KMS-11 (cell line): Measurements from ENCODE around the gene NOL6.

Experiments
- H2AFZ ChIP-seq: fragments of 200-600 bp; sonication (generic); 2 replicates; pipeline ENCODE4 v1.6.1; 2016; ENCODE audit warnings: antibody characterized with exemption, mixed run types, low read depth
- H3K27ac ChIP-seq: fragments of 200-600 bp; sonication (generic); 2 replicates; pipeline ENCODE4 v1.6.1; 2016; ENCODE audit warnings: mild to moderate bottlenecking, mixed run types
- H3K27me3 ChIP-seq: fragments of 200-600 bp; sonication (generic); 2 replicates; pipeline ENCODE4 v1.6.1; 2017; ENCODE audit warnings: mild to moderate bottlenecking, low read depth, mixed run types, moderate library complexity; ENCODE audit not compliant: insufficient read depth
- H3K36me3 ChIP-seq: fragments of 200-600 bp; sonication (generic); 2 replicates; pipeline ENCODE4 v1.6.1; 2017; ENCODE audit warnings: mild to moderate bottlenecking, mixed run types; ENCODE audit not compliant: insufficient read depth
- H3K4me1 ChIP-seq: fragments of 200-600 bp; sonication (generic); 2 replicates; pipeline ENCODE4 v1.6.1; 2016; ENCODE audit warnings: mild to moderate bottlenecking, low read depth, mixed run types; ENCODE audit not compliant: poor library complexity, severe bottlenecking
- H3K4me2 ChIP-seq: fragments of 200-600 bp; sonication (generic); 2 replicates; pipeline ENCODE4 v1.7.0; 2016; ENCODE audit warnings: mild to moderate bottlenecking, mixed run types
- H3K4me3 ChIP-seq: fragments of 200-600 bp; sonication (generic); IDR thresholded peaks from 2 replicates; pipeline ENCODE4 v1.6.1; 2017; ENCODE audit warnings: low read depth, low read length, mixed read lengths; ENCODE audit not compliant: insufficient read depth
- H3K79me2 ChIP-seq: fragments of 200-600 bp; sonication (generic); 2 replicates; pipeline ENCODE4 v1.6.1; 2016; ENCODE audit warnings: low read depth, mixed run types; ENCODE audit not compliant: insufficient read depth
- H3K9ac ChIP-seq: fragments of 200-600 bp; sonication (generic); 2 replicates; pipeline ENCODE4 v1.6.1; 2016; ENCODE audit warnings: mild to moderate bottlenecking, mixed run types
- H4K20me1 ChIP-seq: fragments of 200-600 bp; sonication (generic); 2 replicates; pipeline ENCODE4 v1.6.1; 2016; ENCODE audit warnings: mild to moderate bottlenecking, mixed run types; ENCODE audit not compliant: insufficient read depth
- CTCF ChIP-seq: fragments of 200-600 bp; sonication (generic); conservative IDR thresholded peaks from 2 replicates; pipeline ENCODE4 v1.6.1; 2017; ENCODE audit warnings: low read depth, mild to moderate bottlenecking, antibody characterized with exemption, low read length, moderate library complexity, mixed read lengths

The NOL6 gene

GRCh38 chr9:33437898-33438297, 35.8 kb downstream of the NOL6 start:
- no peak for TF ChIP-seq CTCF
- no peaks in the 10 kb centered on the region for H3K79me2 ChIP-seq
- H4K20me1 ChIP-seq = no peaks in the 10 kb centered on the region
- H3K36me3 ChIP-seq = no peaks in the 10 kb centered on the region
- no peak overlapping the region for H3K4me2 ChIP-seq
- H3K27ac ChIP-seq = no peak overlapping the region
- no peak overlapping the region for H2AFZ ChIP-seq
- no peak overlapping the region for H3K4me3 ChIP-seq
- no peaks in the 10 kb centered on the region for H3K4me1 ChIP-seq
- no peaks in the 10 kb centered on the region for H3K27me3 ChIP-seq
- no peak overlapping the region for H3K9ac ChIP-seq

- Histone ChIP-seq H2AFZ (no peak overlapping the region), H3K79me2 (no peaks in the 10 kb centered on the region), H3K4me2 (no peak overlapping the region), H3K27me3 (no peaks in the 10 kb centered on the region), H3K4me3 (no peak overlapping the region), H3K4me1 (no peaks in the 10 kb centered on the region), H3K27ac (no peak overlapping the region), H3K9ac (no peak overlapping the region), H4K20me1 (no peaks in the 10 kb centered on the region), H3K36me3 (no peaks in the 10 kb centered on the region)
- TF ChIP-seq CTCF = no peak
Observed at GRCh38 chr9:33437205-33437604, 36.5 kb downstream of the NOL6 start.

- H3K4me1 ChIP-seq = no peaks in the 10 kb centered on the region
- H3K9ac ChIP-seq = no peak overlapping the region
- H4K20me1 ChIP-seq = no peaks in the 10 kb centered on the region
- H3K36me3 ChIP-seq = no peaks in the 10 kb centered on the region
- H3K4me2 ChIP-seq = no peak overlapping the region
- TF ChIP-seq CTCF = no peak
- H3K27ac ChIP-seq = no peak overlapping the region
- H3K27me3 ChIP-seq = no peaks in the 10 kb centered on the region
- H2AFZ ChIP-seq = no peak overlapping the region
- no peaks in the 10 kb centered on the region for H3K79me2 ChIP-seq
- no peak overlapping the region for H3K4me3 ChIP-seq
Observed at GRCh38 chr9:33436445-33436844, 37.3 kb downstream of the NOL6 start.

GRCh38 chr9:33435821-33436277, 37.9 kb downstream of the NOL6 start:
- no peak overlapping the region for H3K4me2 ChIP-seq
- no peaks in the 10 kb centered on the region for H3K36me3 ChIP-seq
- H3K4me1 ChIP-seq = no peaks in the 10 kb centered on the region
- no peak overlapping the region for H3K4me3 ChIP-seq
- H3K27me3 ChIP-seq = no peaks in the 10 kb centered on the region
- H4K20me1 ChIP-seq = no peaks in the 10 kb centered on the region
- H2AFZ ChIP-seq = no peak overlapping the region
- no peak overlapping the region for H3K9ac ChIP-seq
- no peak overlapping the region for H3K27ac ChIP-seq
- no peaks in the 10 kb centered on the region for H3K79me2 ChIP-seq
- no peak for TF ChIP-seq CTCF
